H9 (cell line): ENCODE data around the gene C1orf226. TPM values are rescaled to one million over a fixed set of nuclear protein-coding genes. Genes with fewer than 3 reads are reported as not detected.

Source experiments
- DNase-seq: peaks from one replicate; pipeline ENCODE4 v3.0.0-alpha.2; 2017
- H2AFZ ChIP-seq: one replicate; pipeline ENCODE4 v1.6.1; 2013; ENCODE audit warnings: mild to moderate bottlenecking, low read length, control low read depth, moderate library complexity
- H2AK5ac ChIP-seq: 2 replicates; pipeline ENCODE4 v1.6.1; 2013; ENCODE audit warnings: low read length, control low read depth, mixed read lengths; ENCODE audit not compliant: insufficient read length
- H2BK120ac ChIP-seq: one replicate; pipeline ENCODE4 v1.6.1; 2013; ENCODE audit warnings: low read depth, mild to moderate bottlenecking, low read length, control low read depth, inconsistent platforms; ENCODE audit not compliant: poor library complexity, severe bottlenecking
- H2BK12ac ChIP-seq: 2 replicates; pipeline ENCODE4 v1.6.1; 2013; ENCODE audit warnings: low read length, control low read depth, mixed read lengths, low read depth; ENCODE audit not compliant: insufficient read length
- H2BK15ac ChIP-seq: 2 replicates; pipeline ENCODE4 v1.6.1; 2013; ENCODE audit warnings: low read depth, low read length, control low read depth
- H2BK20ac ChIP-seq: one replicate; pipeline ENCODE4 v1.6.1; 2013; ENCODE audit warnings: low read depth, mild to moderate bottlenecking, low read length, control low read depth, inconsistent platforms; ENCODE audit not compliant: poor library complexity, severe bottlenecking
- H2BK5ac ChIP-seq: 2 replicates; pipeline ENCODE4 v1.6.1; 2013; ENCODE audit warnings: low read length, control low read depth, mixed read lengths; ENCODE audit not compliant: insufficient read length
- H3K14ac ChIP-seq: 2 replicates; pipeline ENCODE4 v1.6.1; 2013; ENCODE audit warnings: low read length, control low read depth; ENCODE audit not compliant: insufficient read depth
- H3K18ac ChIP-seq: 2 replicates; pipeline ENCODE4 v1.6.1; 2013; ENCODE audit warnings: low read depth, mild to moderate bottlenecking, mixed read lengths, low read length, control low read depth; ENCODE audit not compliant: insufficient read length
- H3K23ac ChIP-seq: 2 replicates; pipeline ENCODE4 v1.6.1; 2013; ENCODE audit warnings: low read length, control low read depth, mixed read lengths, low read depth; ENCODE audit not compliant: insufficient read length
- H3K23me2 ChIP-seq: 2 replicates; pipeline ENCODE4 v1.6.1; 2013; ENCODE audit warnings: low read depth, mild to moderate bottlenecking, mixed read lengths, low read length, control low read depth; ENCODE audit not compliant: insufficient read length, poor library complexity, severe bottlenecking
- H3K27ac ChIP-seq: 2 replicates; pipeline ENCODE4 v1.5.1; 2013; ENCODE audit warnings: low read length, control low read depth, mixed read lengths, low read depth; ENCODE audit not compliant: insufficient read length
- H3K27me3 ChIP-seq: 2 replicates; pipeline ENCODE4 v1.6.1; 2013; ENCODE audit warnings: low read length, control low read depth, inconsistent platforms; ENCODE audit not compliant: insufficient read depth
- H3K4ac ChIP-seq: 2 replicates; pipeline ENCODE4 v1.6.1; 2013; ENCODE audit warnings: low read depth, mild to moderate bottlenecking, control low read depth, inconsistent platforms, low read length, moderate library complexity
- H3K4me1 ChIP-seq: 2 replicates; pipeline ENCODE4 v1.6.1; 2013; ENCODE audit warnings: low read length, control low read depth, inconsistent platforms; ENCODE audit not compliant: insufficient read depth
- H3K4me2 ChIP-seq: 2 replicates; pipeline ENCODE4 v1.6.1; 2013; ENCODE audit warnings: low read length, control low read depth, mixed read lengths; ENCODE audit not compliant: insufficient read length, insufficient read depth
- H3K56ac ChIP-seq: 2 replicates; pipeline ENCODE4 v1.6.1; 2013; ENCODE audit warnings: low read depth, mild to moderate bottlenecking, mixed read lengths, low read length, control low read depth; ENCODE audit not compliant: insufficient read length
- H3K79me1 ChIP-seq: 2 replicates; pipeline ENCODE4 v1.6.1; 2013; ENCODE audit warnings: low read depth, mild to moderate bottlenecking, moderate library complexity, low read length, control low read depth, inconsistent platforms; ENCODE audit not compliant: insufficient read depth, poor library complexity, severe bottlenecking
- H3K79me2 ChIP-seq: 2 replicates; pipeline ENCODE4 v1.6.1; 2013; ENCODE audit warnings: low read length, control low read depth, inconsistent platforms; ENCODE audit not compliant: insufficient read depth
- H3K9ac ChIP-seq: 2 replicates; pipeline ENCODE4 v1.6.1; 2013; ENCODE audit warnings: low read length, control low read depth, mixed read lengths; ENCODE audit not compliant: insufficient read length; ENCODE audit errors: extremely low read depth
- H3K9me3 ChIP-seq: one replicate; pipeline ENCODE4 v1.6.1; 2013; ENCODE audit warnings: low read depth, low read length, inconsistent platforms; ENCODE audit not compliant: control insufficient read depth
- H3T11ph ChIP-seq: one replicate; pipeline ENCODE4 v1.6.1; 2013; ENCODE audit warnings: mild to moderate bottlenecking, low read length, control low read depth, inconsistent platforms
- H4K20me1 ChIP-seq: one replicate; pipeline ENCODE4 v1.6.1; 2013; ENCODE audit not compliant: control insufficient read depth, insufficient read length, insufficient read depth
- H4K5ac ChIP-seq: 2 replicates; pipeline ENCODE4 v1.6.1; 2013; ENCODE audit warnings: low read depth, mild to moderate bottlenecking, mixed read lengths, low read length, control low read depth; ENCODE audit not compliant: insufficient read length
- H4K8ac ChIP-seq: replicated peaks from 2 replicates; pipeline ENCODE4 v1.6.1; 2013; ENCODE audit warnings: low read length, control low read depth, mixed read lengths, low read depth; ENCODE audit not compliant: insufficient read length
- H4K91ac ChIP-seq: 2 replicates; pipeline ENCODE4 v1.6.1; 2013; ENCODE audit warnings: low read depth, mild to moderate bottlenecking, moderate library complexity, mixed read lengths, low read length, control low read depth; ENCODE audit not compliant: insufficient read length
- H3K27ac Mint-ChIP-seq, 3 experiments: 2 replicates in 2 of 3; 3 replicates in 1 of 3; pipeline ENCODE4 v1.8.0; 2020 to 2021; ENCODE audit warnings: mixed read lengths in 3 of 3, mild to moderate bottlenecking in 1 of 3, moderate library complexity in 1 of 3
- H3K27me3 Mint-ChIP-seq: 2 replicates; pipeline ENCODE4 v1.8.0; 2021; ENCODE audit warnings: low read depth, mild to moderate bottlenecking, moderate library complexity, mixed read lengths
- H3K36me3 Mint-ChIP-seq, 3 experiments: 2 replicates in 2 of 3; 3 replicates in 1 of 3; pipeline ENCODE4 v1.8.0; 2020 to 2021; ENCODE audit warnings: low read depth in 3 of 3, mixed read lengths in 3 of 3; ENCODE audit not compliant: insufficient read depth in 1 of 3
- H3K4me1 Mint-ChIP-seq, 2 experiments: 2 replicates each; pipeline ENCODE4 v1.8.0; 2020; ENCODE audit warnings: mixed read lengths in 2 of 2
- H3K4me3 Mint-ChIP-seq, 2 experiments: 2 replicates in 1 of 2; 3 replicates in 1 of 2; pipeline ENCODE4 v1.8.0; 2020 to 2021; ENCODE audit warnings: mild to moderate bottlenecking in 2 of 2, mixed read lengths in 2 of 2, moderate library complexity in 1 of 2
- H3K9me3 Mint-ChIP-seq, 2 experiments: 2 replicates in 1 of 2; 3 replicates in 1 of 2; pipeline ENCODE4 v1.8.0; 2020; ENCODE audit warnings: mild to moderate bottlenecking in 2 of 2, mixed read lengths in 2 of 2, moderate library complexity in 1 of 2
- CTCF ChIP-seq: fragments of 200-600 bp; sonication (generic); conservative IDR thresholded peaks from 3 replicates; pipeline ENCODE4 v1.8.0; 2021; ENCODE audit warnings: antibody characterized with exemption, mild to moderate bottlenecking
- WGBS: extraction: QIAGEN DNeasy Blood & Tissue Kit; methylation state at CpG from one replicate; pipeline ENCODE4 v1.1.7; 2013; ENCODE audit warnings: missing lambda C conversion rate, low lambda C conversion rate, mixed read lengths; ENCODE audit not compliant: insufficient read length; ENCODE audit errors: extremely low coverage; 5-methylcytosine and 5-hydroxymethylcytosine counted together
- total RNA-seq: library from RNA; stranded (reverse); gene quantifications from 2 replicates; pipeline ENCODE4 v1.2.1, GENCODE V29; 2021

Gene C1orf226
- total RNA-seq, 1 experiment from 2014 or later = 11.5 TPM

DNA sequence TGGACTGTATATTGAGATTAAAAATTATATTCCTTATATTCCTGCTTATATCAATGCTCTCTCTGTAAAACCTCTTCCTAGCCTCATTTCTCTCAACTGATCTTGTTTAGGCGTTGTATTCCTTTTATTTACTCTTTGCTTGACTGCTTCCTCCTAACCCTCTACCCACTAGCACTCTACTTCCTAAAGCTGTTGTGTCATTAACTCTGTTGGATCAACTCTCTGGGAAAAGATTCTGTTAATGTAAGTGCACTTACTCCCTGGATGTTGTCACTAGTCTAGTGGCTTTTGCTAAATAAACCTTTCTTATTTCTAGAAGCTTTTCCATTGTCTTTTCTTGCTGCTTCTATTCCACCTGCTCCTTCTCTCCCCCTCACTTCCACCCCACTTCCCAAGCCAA is 11.4 kb upstream of the C1orf226 start:
- H3K23ac ChIP-seq = no peak overlapping the region
- no peaks in the 10 kb centered on the region for H3K4me1 ChIP-seq
- no peak overlapping the region for H3K4ac ChIP-seq
- no CpG with 5 or more reads among the region's 1 CpG for WGBS
- no peak overlapping the region for H3K14ac ChIP-seq
- H2AK5ac ChIP-seq = no peak overlapping the region
- no peak overlapping the region for H3K9ac ChIP-seq
- TF ChIP-seq CTCF = no peak
- Mint-ChIP-seq H3K27me3 (no peaks in the 10 kb centered on the region), H3K9me3 (no peaks in the 10 kb centered on the region), H3K4me3 (no peak overlapping the region), H3K36me3 (peaks cover 2 to 10% (median 3%) of the 10 kb centered on the region in 3 experiments; a peak in 4 of 7 replicates), H3K4me1 (no peaks in the 10 kb centered on the region), H3K27ac (no peak overlapping the region)
- no peaks in the 10 kb centered on the region for H3K27me3 ChIP-seq
- no peaks in the 10 kb centered on the region for H3K79me1 ChIP-seq
- H3K23me2 ChIP-seq = no peaks in the 10 kb centered on the region
- H3K9me3 ChIP-seq = no peaks in the 10 kb centered on the region
- H4K8ac ChIP-seq = no peak overlapping the region
- no peak overlapping the region for H2BK120ac ChIP-seq
- no peak overlapping the region for H3K27ac ChIP-seq
- no peak overlapping the region for H3K18ac ChIP-seq
- no peak overlapping the region for H2BK20ac ChIP-seq
- no peak overlapping the region for H3K4me2 ChIP-seq
- no peak overlapping the region for H2BK15ac ChIP-seq
- no peak for DNase-seq
- H4K91ac ChIP-seq = no peak overlapping the region
- H4K5ac ChIP-seq = no peak overlapping the region
- no peak overlapping the region for H2AFZ ChIP-seq
- no peaks in the 10 kb centered on the region for H4K20me1 ChIP-seq
- no peak overlapping the region for H3T11ph ChIP-seq
- no peak overlapping the region for H2BK12ac ChIP-seq
- no peak overlapping the region for H2BK5ac ChIP-seq
- H3K56ac ChIP-seq = no peak overlapping the region
- no peaks in the 10 kb centered on the region for H3K79me2 ChIP-seq
